WTC11 (cell line): ENCODE data around the gene ATAD3C. TPM values are rescaled to one million over a fixed set of nuclear protein-coding genes. Genes with fewer than 3 reads are reported as not detected.

Experiments used
- ATAC-seq: fragments of 200-7000 bp; cut with Tn5 transposase; 2 replicates; pipeline ENCODE4 v1.10.0; 2021; ENCODE audit warnings: mild to moderate bottlenecking, moderate library complexity
- CTCF ChIA-PET: fragments of 300-600 bp; sonication (Branson Sonifier 250); formaldehyde crosslinking; loops from one replicate; lab custom pipeline; 2021; ENCODE audit warnings: antibody characterized with exemption; lab: Charles Lee
- POLR2A ChIA-PET: fragments of 350-600 bp; sonication (Branson Sonifier 250); formaldehyde crosslinking; loops from one replicate; lab custom pipeline; 2021; ENCODE audit warnings: antibody characterized with exemption; lab: Charles Lee
- DNase-seq: peaks from one replicate; pipeline ENCODE4 v3.0.0; 2021; ENCODE audit warnings: low spot score
- H3K27ac Mint-ChIP-seq: 2 replicates; pipeline ENCODE4 v1.8.0; 2021; ENCODE audit warnings: mixed read lengths
- H3K27me3 Mint-ChIP-seq: 2 replicates; pipeline ENCODE4 v1.8.0; 2021; ENCODE audit warnings: low read depth, mild to moderate bottlenecking, moderate library complexity, mixed read lengths
- H3K36me3 Mint-ChIP-seq: 2 replicates; pipeline ENCODE4 v1.8.0; 2021; ENCODE audit warnings: mixed read lengths
- H3K4me1 Mint-ChIP-seq: 2 replicates; pipeline ENCODE4 v1.8.0; 2022; ENCODE audit warnings: mixed read lengths
- H3K4me3 Mint-ChIP-seq: 2 replicates; pipeline ENCODE4 v1.8.0; 2021; ENCODE audit warnings: mild to moderate bottlenecking, moderate library complexity, mixed read lengths
- H3K9me3 Mint-ChIP-seq: 2 replicates; pipeline ENCODE4 v1.8.0; 2021; ENCODE audit warnings: mixed read lengths
- CREB1 ChIP-seq: sonication (generic); formaldehyde crosslinking; IDR thresholded peaks from 2 replicates; pipeline ENCODE4 v1.8.0; 2023; ENCODE audit warnings: mild to moderate bottlenecking, missing genetic modification reagents
- CREM ChIP-seq: sonication (generic); formaldehyde crosslinking; IDR thresholded peaks from 2 replicates; pipeline ENCODE4 v1.8.1; 2022; ENCODE audit warnings: mild to moderate bottlenecking, missing genetic modification reagents, moderate library complexity
- ETV6 ChIP-seq: sonication (generic); formaldehyde crosslinking; IDR thresholded peaks from 2 replicates; pipeline ENCODE4 v1.8.1; 2022; ENCODE audit warnings: mild to moderate bottlenecking, missing genetic modification reagents
- NFE2L1 ChIP-seq: sonication (generic); formaldehyde crosslinking; IDR thresholded peaks from 2 replicates; pipeline ENCODE4 v1.8.1; 2023; ENCODE audit warnings: missing genetic modification reagents
- NFYB ChIP-seq: sonication (generic); formaldehyde crosslinking; conservative IDR thresholded peaks from 2 replicates; pipeline ENCODE4 v1.8.0; 2022; ENCODE audit warnings: low read depth, missing genetic modification reagents
- OVOL2 ChIP-seq: fragments of 250-450 bp; sonication (Bioruptor Pico); IDR thresholded peaks from 2 replicates; pipeline ENCODE4 v1.9.0; 2021; ENCODE audit warnings: mild to moderate bottlenecking, borderline replicate concordance
- SOX15 ChIP-seq: fragments of 250-450 bp; sonication (Bioruptor Pico); IDR thresholded peaks from 2 replicates; pipeline ENCODE4 v1.9.0; 2021; ENCODE audit warnings: mild to moderate bottlenecking
- ZNF121 ChIP-seq: sonication (generic); formaldehyde crosslinking; IDR thresholded peaks from 2 replicates; pipeline ENCODE4 v1.8.0; 2023; ENCODE audit warnings: missing genetic modification reagents
- ZNF423 ChIP-seq: fragments of 250-450 bp; sonication (Bioruptor Pico); IDR thresholded peaks from 2 replicates; pipeline ENCODE4 v2.1.2; 2022; ENCODE audit warnings: mild to moderate bottlenecking, moderate library complexity
- total RNA-seq: library from RNA; stranded (reverse); gene quantifications from 3 replicates; pipeline ENCODE4 v1.2.3, GENCODE V29; 2021
- TF ChIP-seq, protein P1 (sequence below): sonication (generic); formaldehyde crosslinking; IDR thresholded peaks from 2 replicates; pipeline ENCODE4 v1.8.1; 2022; ENCODE audit warnings: missing genetic modification reagents, borderline replicate concordance
- TF ChIP-seq, protein P2 (sequence below): fragments of 250-450 bp; sonication (Bioruptor Pico); IDR thresholded peaks from 2 replicates; pipeline ENCODE4 v1.9.0; 2021; ENCODE audit warnings: mild to moderate bottlenecking
- TF ChIP-seq, protein P3 (sequence below): sonication (generic); formaldehyde crosslinking; conservative IDR thresholded peaks from 2 replicates; pipeline ENCODE4 v1.8.1; 2023; ENCODE audit warnings: mild to moderate bottlenecking, low read depth, missing genetic modification reagents, moderate library complexity
- TF ChIP-seq, protein P4 (sequence below): fragments of 250-450 bp; sonication (Bioruptor Pico); IDR thresholded peaks from 2 replicates; pipeline ENCODE4 v1.9.0; 2021; ENCODE audit warnings: mild to moderate bottlenecking
- TF ChIP-seq, protein P5 (sequence below): fragments of 250-450 bp; sonication (Bioruptor Pico); IDR thresholded peaks from 2 replicates; pipeline ENCODE4 v2.1.2; 2022; ENCODE audit warnings: mild to moderate bottlenecking, moderate library complexity
- TF ChIP-seq, protein P6 (sequence below): sonication (generic); formaldehyde crosslinking; IDR thresholded peaks from 2 replicates; pipeline ENCODE4 v1.8.0; 2022; ENCODE audit warnings: mild to moderate bottlenecking, missing genetic modification reagents
- TF ChIP-seq, protein P7 (sequence below): sonication (generic); formaldehyde crosslinking; IDR thresholded peaks from 2 replicates; pipeline ENCODE4 v1.8.1; 2022; ENCODE audit warnings: mild to moderate bottlenecking, missing genetic modification reagents, moderate library complexity, borderline replicate concordance
- TF ChIP-seq, protein P8 (sequence below): sonication (generic); formaldehyde crosslinking; IDR thresholded peaks from 2 replicates; pipeline ENCODE4 v1.8.1; 2023; ENCODE audit warnings: mild to moderate bottlenecking, missing genetic modification reagents, borderline replicate concordance

ATAD3C gene
- total RNA-seq, 1 experiment from 2014 or later = 0.61 TPM

DNA sequence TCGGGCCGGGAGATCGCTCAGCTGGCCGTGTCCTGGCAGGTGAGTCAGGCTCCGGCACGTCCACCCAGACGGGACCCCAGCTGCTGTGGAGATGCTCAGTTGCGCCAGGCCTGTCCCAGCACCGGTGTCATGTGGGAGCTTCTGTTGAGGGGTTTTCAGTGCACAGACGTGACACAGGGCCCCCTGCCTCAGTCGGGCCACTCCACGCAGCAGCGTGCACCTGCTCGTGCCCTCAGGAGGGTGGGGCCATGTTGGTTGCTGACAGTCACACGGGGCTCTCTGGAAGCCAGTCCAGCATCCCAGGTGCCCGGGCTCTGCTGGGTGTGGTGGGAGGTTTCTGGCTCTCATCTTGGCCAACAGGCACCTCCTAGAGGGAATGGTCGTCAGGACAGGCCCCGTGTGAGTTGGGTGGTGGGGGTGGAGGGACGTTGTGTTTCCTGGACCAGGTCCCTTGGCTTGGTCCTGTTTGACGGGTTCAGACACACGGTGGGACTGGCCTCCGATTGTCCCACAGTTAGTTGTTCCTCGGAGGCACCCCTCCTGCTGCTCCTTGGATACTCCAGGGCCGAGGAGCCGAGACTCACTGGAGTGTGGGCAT is 41.2 kb downstream of the ATAD3C start (continued):
- TF ChIP-seq, protein P1, sequence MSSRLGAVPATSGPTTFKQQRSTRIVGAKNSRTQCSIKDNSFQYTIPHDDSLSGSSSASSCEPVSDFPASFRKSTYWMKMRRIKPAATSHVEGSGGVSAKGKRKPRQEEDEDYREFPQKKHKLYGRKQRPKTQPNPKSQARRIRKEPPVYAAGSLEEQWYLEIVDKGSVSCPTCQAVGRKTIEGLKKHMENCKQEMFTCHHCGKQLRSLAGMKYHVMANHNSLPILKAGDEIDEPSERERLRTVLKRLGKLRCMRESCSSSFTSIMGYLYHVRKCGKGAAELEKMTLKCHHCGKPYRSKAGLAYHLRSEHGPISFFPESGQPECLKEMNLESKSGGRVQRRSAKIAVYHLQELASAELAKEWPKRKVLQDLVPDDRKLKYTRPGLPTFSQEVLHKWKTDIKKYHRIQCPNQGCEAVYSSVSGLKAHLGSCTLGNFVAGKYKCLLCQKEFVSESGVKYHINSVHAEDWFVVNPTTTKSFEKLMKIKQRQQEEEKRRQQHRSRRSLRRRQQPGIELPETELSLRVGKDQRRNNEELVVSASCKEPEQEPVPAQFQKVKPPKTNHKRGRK = no peak
- TF ChIP-seq ETV6 (CRISPR knock-in tag) (no peak), OVOL2 (CRISPR knock-in tag) (no peak)
- TF ChIP-seq, protein P2, sequence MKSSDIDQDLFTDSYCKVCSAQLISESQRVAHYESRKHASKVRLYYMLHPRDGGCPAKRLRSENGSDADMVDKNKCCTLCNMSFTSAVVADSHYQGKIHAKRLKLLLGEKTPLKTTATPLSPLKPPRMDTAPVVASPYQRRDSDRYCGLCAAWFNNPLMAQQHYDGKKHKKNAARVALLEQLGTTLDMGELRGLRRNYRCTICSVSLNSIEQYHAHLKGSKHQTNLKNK (CRISPR knock-in tag) = no peak
- TF ChIP-seq, protein P3, sequence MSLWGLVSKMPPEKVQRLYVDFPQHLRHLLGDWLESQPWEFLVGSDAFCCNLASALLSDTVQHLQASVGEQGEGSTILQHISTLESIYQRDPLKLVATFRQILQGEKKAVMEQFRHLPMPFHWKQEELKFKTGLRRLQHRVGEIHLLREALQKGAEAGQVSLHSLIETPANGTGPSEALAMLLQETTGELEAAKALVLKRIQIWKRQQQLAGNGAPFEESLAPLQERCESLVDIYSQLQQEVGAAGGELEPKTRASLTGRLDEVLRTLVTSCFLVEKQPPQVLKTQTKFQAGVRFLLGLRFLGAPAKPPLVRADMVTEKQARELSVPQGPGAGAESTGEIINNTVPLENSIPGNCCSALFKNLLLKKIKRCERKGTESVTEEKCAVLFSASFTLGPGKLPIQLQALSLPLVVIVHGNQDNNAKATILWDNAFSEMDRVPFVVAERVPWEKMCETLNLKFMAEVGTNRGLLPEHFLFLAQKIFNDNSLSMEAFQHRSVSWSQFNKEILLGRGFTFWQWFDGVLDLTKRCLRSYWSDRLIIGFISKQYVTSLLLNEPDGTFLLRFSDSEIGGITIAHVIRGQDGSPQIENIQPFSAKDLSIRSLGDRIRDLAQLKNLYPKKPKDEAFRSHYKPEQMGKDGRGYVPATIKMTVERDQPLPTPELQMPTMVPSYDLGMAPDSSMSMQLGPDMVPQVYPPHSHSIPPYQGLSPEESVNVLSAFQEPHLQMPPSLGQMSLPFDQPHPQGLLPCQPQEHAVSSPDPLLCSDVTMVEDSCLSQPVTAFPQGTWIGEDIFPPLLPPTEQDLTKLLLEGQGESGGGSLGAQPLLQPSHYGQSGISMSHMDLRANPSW (CRISPR knock-in tag) = no peak
- TF ChIP-seq, protein P4, sequence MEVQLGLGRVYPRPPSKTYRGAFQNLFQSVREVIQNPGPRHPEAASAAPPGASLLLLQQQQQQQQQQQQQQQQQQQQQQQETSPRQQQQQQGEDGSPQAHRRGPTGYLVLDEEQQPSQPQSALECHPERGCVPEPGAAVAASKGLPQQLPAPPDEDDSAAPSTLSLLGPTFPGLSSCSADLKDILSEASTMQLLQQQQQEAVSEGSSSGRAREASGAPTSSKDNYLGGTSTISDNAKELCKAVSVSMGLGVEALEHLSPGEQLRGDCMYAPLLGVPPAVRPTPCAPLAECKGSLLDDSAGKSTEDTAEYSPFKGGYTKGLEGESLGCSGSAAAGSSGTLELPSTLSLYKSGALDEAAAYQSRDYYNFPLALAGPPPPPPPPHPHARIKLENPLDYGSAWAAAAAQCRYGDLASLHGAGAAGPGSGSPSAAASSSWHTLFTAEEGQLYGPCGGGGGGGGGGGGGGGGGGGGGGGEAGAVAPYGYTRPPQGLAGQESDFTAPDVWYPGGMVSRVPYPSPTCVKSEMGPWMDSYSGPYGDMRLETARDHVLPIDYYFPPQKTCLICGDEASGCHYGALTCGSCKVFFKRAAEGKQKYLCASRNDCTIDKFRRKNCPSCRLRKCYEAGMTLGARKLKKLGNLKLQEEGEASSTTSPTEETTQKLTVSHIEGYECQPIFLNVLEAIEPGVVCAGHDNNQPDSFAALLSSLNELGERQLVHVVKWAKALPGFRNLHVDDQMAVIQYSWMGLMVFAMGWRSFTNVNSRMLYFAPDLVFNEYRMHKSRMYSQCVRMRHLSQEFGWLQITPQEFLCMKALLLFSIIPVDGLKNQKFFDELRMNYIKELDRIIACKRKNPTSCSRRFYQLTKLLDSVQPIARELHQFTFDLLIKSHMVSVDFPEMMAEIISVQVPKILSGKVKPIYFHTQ (CRISPR knock-in tag) = no peak
- TF ChIP-seq, protein P5, sequence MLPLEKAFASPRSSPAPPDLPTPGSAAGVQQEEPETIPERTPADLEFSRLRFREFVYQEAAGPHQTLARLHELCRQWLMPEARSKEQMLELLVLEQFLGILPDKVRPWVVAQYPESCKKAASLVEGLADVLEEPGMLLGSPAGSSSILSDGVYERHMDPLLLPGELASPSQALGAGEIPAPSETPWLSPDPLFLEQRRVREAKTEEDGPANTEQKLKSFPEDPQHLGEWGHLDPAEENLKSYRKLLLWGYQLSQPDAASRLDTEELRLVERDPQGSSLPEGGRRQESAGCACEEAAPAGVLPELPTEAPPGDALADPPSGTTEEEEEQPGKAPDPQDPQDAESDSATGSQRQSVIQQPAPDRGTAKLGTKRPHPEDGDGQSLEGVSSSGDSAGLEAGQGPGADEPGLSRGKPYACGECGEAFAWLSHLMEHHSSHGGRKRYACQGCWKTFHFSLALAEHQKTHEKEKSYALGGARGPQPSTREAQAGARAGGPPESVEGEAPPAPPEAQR (CRISPR knock-in tag) = no peak
- TF ChIP-seq, protein P6, sequence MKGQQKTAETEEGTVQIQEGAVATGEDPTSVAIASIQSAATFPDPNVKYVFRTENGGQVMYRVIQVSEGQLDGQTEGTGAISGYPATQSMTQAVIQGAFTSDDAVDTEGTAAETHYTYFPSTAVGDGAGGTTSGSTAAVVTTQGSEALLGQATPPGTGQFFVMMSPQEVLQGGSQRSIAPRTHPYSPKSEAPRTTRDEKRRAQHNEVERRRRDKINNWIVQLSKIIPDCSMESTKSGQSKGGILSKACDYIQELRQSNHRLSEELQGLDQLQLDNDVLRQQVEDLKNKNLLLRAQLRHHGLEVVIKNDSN (CRISPR knock-in tag) = no peak

DNA sequence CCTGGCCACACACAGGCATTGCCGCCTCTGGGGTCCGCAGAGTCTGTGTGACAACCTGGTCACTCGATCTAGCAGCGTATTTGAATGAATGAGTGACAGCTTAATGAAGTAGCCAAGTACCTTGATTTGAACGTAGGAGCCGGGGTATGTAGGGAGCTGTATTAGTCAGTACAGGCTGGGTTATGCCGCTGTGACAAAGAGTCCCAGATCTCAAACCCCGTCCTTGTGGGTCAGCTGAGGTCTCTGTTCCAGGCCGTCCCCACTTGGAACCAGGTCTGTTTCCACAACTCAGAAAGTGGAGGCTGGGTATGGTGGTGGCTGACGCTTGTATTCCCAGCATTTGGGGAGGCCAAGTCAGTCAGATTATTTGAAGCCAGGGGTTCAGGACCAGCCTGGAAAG is 42.1 kb downstream of the ATAD3C start:
- Mint-ChIP-seq H3K36me3 (peaks cover 47% of the 10 kb centered on the region), H3K27me3 (no peaks in the 10 kb centered on the region), H3K27ac (no peak overlapping the region), H3K4me3 (no peak overlapping the region), H3K4me1 (no peaks in the 10 kb centered on the region), H3K9me3 (peaks cover 7% of the 10 kb centered on the region; the same call in 1 of the 2 replicates)
- ChIA-PET CTCF (interaction anchor here (0.9 to 1.7 kb wide), 2 partner anchors 9 to 13 kb away, joined by 3 to 5 read pairs; no protein-coding TSS in a partner anchor), POLR2A (no interaction called here)
- no peak for ATAC-seq
- DNase-seq = no peak
- TF ChIP-seq NFYB (CRISPR knock-in tag) (no peak), SOX15 (CRISPR knock-in tag) (no peak), CREB1 (no peak), NFE2L1 (CRISPR knock-in tag) (no peak), CREM (CRISPR knock-in tag) (no peak), ZNF121 (CRISPR knock-in tag) (no peak), ZNF423 (CRISPR knock-in tag) (no peak)
- TF ChIP-seq, protein P7, sequence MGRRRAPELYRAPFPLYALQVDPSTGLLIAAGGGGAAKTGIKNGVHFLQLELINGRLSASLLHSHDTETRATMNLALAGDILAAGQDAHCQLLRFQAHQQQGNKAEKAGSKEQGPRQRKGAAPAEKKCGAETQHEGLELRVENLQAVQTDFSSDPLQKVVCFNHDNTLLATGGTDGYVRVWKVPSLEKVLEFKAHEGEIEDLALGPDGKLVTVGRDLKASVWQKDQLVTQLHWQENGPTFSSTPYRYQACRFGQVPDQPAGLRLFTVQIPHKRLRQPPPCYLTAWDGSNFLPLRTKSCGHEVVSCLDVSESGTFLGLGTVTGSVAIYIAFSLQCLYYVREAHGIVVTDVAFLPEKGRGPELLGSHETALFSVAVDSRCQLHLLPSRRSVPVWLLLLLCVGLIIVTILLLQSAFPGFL = no peak
- TF ChIP-seq, protein P8, sequence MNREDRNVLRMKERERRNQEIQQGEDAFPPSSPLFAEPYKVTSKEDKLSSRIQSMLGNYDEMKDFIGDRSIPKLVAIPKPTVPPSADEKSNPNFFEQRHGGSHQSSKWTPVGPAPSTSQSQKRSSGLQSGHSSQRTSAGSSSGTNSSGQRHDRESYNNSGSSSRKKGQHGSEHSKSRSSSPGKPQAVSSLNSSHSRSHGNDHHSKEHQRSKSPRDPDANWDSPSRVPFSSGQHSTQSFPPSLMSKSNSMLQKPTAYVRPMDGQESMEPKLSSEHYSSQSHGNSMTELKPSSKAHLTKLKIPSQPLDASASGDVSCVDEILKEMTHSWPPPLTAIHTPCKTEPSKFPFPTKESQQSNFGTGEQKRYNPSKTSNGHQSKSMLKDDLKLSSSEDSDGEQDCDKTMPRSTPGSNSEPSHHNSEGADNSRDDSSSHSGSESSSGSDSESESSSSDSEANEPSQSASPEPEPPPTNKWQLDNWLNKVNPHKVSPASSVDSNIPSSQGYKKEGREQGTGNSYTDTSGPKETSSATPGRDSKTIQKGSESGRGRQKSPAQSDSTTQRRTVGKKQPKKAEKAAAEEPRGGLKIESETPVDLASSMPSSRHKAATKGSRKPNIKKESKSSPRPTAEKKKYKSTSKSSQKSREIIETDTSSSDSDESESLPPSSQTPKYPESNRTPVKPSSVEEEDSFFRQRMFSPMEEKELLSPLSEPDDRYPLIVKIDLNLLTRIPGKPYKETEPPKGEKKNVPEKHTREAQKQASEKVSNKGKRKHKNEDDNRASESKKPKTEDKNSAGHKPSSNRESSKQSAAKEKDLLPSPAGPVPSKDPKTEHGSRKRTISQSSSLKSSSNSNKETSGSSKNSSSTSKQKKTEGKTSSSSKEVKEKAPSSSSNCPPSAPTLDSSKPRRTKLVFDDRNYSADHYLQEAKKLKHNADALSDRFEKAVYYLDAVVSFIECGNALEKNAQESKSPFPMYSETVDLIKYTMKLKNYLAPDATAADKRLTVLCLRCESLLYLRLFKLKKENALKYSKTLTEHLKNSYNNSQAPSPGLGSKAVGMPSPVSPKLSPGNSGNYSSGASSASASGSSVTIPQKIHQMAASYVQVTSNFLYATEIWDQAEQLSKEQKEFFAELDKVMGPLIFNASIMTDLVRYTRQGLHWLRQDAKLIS (CRISPR knock-in tag) = no peak
